ENCODE results near the gene PTPRN2. TPM values are rescaled to one million over a fixed set of nuclear protein-coding genes. Genes with fewer than 3 reads are reported as not detected.

PTPRN2 gene
- polyA plus RNA-seq, 6 donors from 2014 or later, result 1.4 to 4.6 (median 3.8) TPM

DNA sequence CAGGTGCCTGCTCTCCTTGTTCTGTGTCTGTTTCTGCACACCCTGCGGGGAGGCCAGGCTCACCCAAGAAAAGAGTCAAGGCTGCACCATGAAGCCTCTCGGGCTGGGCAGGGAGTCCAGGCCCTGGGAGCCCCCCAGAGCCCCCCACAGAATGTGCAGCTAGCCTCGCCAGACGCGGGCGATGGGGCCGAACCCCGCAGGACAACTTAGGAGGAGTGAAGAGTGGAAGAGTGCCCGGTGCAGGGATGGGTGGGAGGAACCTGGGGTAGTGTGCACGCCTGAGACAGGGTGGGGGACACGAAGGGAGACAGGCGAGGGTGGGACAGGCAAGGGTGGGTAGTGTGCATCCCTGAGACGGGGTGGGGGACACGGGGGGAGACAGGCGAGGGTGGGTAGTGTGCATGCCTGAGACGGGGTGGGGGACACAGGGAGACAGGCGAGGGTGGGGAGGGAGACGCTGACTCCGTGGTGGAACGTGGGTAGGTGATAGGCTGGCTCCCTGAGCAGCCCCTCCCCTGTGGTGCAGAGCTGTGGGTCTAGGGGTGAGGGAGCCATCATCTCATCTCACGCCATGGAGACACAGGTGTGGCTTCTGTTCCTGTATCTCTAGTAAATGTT, 635.5 kb downstream of the PTPRN2 start:
- Mint-ChIP-seq H3K4me3 (no peak overlapping the region), H3K36me3 (no peaks in the 10 kb centered on the region), H3K27me3 (peaks cover 0 to 7% (median 0%) of the 10 kb centered on the region in 3 donors), H3K9me3 (peaks cover 0 to 12% (median 7%) of the 10 kb centered on the region in 7 donors), H3K27ac (no peak overlapping the region), H3K4me1 (no peaks in the 10 kb centered on the region)
- ATAC-seq (ENCODE audit: low read depth in 2 of 2) (no peak), DNase-seq (no peak)

DNA sequence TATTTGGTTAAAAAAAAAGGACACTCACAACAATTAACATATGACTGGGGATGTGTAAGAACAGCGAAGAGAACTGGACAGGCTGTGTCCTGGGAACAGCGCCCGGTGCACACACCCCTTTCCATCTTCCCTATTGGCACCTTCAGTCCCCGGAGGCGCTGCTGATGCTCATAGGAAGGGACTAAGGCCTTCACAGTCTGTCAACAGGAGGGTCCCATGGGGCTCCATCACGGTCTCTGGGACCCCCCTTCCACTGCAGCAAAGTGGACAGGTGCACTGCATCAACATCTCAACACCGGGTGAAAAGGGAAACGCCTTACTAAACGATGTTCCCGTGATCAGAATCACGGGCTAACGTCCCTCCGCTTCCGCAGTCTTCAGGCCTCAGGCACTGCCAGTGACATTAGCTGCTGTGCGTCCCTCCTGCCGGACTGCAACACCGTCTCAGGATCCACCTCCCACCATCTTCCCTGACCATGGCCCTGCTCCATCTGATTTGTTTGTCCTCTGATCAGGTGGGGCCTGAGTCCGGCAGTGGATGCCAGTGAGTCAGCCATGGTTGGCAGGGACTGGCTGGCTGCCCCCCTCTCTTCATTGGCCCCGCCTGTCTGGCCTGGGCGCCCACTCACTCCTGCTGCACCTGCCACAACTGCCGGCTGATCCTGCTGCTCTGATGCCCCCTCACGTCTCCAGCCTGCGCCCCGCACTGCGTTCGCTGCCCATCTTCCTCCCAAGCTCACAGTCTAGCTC, 636.1 kb downstream of the PTPRN2 start:
- no peak for ATAC-seq (ENCODE audit: low read depth in 2 of 2)
- peaks cover 0 to 7% (median 0%) of the 10 kb centered on the region in 3 donors for H3K27me3 Mint-ChIP-seq
- H3K36me3 Mint-ChIP-seq, result no peaks in the 10 kb centered on the region
- no peaks in the 10 kb centered on the region for H3K4me1 Mint-ChIP-seq
- no peak overlapping the region for H3K4me3 Mint-ChIP-seq
- peaks cover 0 to 15% (median 10%) of the 10 kb centered on the region in 7 donors for H3K9me3 Mint-ChIP-seq
- DNase-seq, result no peak
- no peak overlapping the region for H3K27ac Mint-ChIP-seq

DNA sequence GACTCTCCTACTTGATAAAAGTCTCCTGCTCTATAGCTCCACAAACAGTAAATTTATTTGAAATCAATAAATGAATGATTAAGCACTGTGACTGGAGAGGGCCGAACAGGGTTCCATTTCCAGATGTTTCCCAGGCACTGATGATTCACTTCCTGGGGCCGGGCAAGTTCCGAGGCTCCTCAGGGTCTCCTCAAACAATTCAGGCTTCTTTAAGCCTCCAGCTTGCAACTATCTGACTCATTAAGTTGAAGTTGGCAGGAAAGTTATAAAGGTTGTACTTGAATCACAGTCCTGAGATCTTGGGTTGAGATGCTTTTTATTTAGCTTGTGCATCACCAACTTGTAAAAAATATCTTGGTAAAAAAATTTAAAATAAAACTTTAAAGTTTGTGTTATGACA, 637.9 kb downstream of the PTPRN2 start:
- DNase-seq (no peak), ATAC-seq (ENCODE audit: low read depth in 2 of 2) (no peak)
- H3K4me3 Mint-ChIP-seq, result no peak overlapping the region
- no peak overlapping the region for H3K27ac Mint-ChIP-seq
- H3K36me3 Mint-ChIP-seq, result no peaks in the 10 kb centered on the region
- peaks cover 5 to 22% (median 15%) of the 10 kb centered on the region in 7 donors for H3K9me3 Mint-ChIP-seq
- H3K27me3 Mint-ChIP-seq, result peaks cover 0 to 7% (median 0%) of the 10 kb centered on the region in 3 donors
- no peaks in the 10 kb centered on the region for H3K4me1 Mint-ChIP-seq

DNA sequence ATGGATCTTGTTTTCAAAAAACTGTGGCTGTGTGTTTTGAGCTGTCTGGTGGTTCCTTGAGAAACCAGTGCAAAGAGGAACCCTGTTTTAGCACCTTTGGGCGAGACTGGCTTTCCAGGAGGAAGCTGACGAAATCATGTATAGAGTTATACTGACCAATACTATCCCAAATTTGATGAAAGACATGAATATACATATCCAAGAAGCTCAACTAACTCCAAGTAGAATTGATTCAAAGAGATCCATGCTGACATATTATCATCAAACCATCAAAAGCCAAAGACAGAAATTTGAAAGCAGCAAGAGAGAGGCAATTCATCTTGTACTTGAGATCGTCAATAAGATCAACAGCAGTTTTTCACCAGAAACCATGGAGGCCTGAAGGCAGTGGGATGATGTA, 640.1 kb downstream of the PTPRN2 start:
- Mint-ChIP-seq H3K27me3 (no peaks in the 10 kb centered on the region), H3K9me3 (peaks cover 5 to 22% (median 15%) of the 10 kb centered on the region in 7 donors), H3K4me1 (no peaks in the 10 kb centered on the region), H3K27ac (no peak overlapping the region), H3K4me3 (no peak overlapping the region), H3K36me3 (no peaks in the 10 kb centered on the region)
- DNase-seq (no peak), ATAC-seq (ENCODE audit: low read depth in 2 of 2) (no peak)

DNA sequence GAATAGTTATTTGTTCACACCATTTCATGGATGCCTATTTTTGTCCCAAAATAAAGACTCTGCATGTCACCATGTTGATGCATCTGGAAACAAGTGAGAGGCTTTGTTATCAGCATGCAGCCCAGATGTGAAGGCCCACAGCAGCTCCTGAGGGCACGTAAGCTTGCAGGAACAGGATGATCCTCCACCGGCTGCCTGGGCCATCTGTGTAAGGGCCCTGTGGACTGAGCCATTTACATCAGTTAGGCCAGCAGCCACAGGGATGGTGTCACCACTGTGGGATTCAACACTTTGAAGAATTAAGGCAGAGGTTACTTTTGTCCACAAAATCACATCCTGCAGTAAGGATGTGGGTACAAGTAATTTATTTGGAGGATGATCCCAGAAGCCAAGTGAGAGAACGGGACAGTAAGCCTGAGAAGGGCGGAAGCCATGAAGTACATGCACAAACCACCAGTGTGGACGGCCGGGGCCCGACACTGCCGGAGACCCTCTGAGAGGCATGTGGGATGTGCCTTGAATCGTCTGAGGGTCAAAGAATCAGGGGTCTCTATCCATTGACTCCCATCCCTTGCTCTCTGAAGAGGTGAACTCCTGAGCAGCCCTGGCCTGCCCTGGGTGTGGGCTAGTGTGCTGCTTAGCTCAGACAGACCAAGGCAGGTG, 641.1 kb downstream of the PTPRN2 start:
- Mint-ChIP-seq H3K36me3 (no peaks in the 10 kb centered on the region), H3K9me3 (peaks cover 5 to 22% (median 15%) of the 10 kb centered on the region in 7 donors), H3K27me3 (no peaks in the 10 kb centered on the region), H3K27ac (no peak overlapping the region), H3K4me3 (no peak overlapping the region), H3K4me1 (no peaks in the 10 kb centered on the region)
- ATAC-seq (ENCODE audit: low read depth in 2 of 2) (no peak), DNase-seq (no peak)

DNA sequence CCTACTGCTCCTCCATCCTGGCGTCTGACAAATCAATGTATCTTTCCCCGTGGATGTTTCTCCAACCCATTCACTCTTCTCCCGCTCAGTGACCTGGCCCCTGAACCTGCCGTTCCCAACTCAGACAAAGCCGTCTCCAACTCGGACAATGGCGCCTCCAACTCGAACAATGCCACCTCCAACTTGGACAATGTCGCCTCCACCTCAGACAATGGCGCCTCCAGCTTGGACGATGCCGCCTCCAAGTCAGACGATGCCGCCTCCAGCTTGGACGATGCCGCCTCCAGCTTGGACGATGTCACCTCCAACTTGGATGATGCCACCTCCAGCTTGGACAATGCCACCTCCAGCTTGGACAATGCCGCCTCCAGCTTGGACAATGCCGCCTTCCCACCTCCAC, 642.2 kb downstream of the PTPRN2 start:
- no peak overlapping the region for H3K27ac Mint-ChIP-seq
- no peaks in the 10 kb centered on the region for H3K4me1 Mint-ChIP-seq
- H3K36me3 Mint-ChIP-seq, result no peaks in the 10 kb centered on the region
- peaks cover 6 to 22% (median 15%) of the 10 kb centered on the region in 7 donors for H3K9me3 Mint-ChIP-seq
- ATAC-seq (ENCODE audit: low read depth in 2 of 2), result no peak
- H3K27me3 Mint-ChIP-seq, result no peaks in the 10 kb centered on the region
- no peak overlapping the region for H3K4me3 Mint-ChIP-seq
- DNase-seq, result no peak

DNA sequence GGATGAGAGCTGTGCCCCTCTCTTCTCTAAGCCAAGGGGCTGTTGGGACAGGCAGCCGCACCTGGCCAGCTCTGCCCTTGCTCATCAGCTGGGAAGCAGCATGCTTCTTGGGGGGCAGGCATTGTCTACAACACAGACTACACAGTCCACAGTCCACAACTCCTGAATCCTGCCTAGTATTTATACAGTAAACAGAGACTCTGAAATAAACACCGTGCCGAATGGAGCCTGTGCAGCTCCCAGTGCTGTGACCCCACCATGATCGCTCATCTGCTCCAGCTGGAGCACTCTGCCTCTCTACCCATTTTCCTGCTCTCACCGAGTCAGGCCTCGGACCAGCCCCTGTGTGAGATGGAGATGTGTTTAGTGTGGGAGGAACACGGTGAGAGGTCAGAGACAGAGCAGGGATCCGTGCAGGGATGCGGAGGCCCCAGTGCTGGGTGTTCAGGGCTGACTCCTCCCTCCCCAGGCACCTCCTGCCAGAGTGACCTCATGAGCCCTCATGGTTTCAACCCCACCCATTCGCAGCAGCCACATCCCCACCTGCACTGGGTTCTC, 642.8 kb downstream of the PTPRN2 start:
- Mint-ChIP-seq H3K9me3 (peaks cover 6 to 22% (median 15%) of the 10 kb centered on the region in 7 donors), H3K27me3 (no peaks in the 10 kb centered on the region), H3K27ac (no peak overlapping the region), H3K36me3 (no peaks in the 10 kb centered on the region), H3K4me1 (no peaks in the 10 kb centered on the region), H3K4me3 (no peak overlapping the region)
- no peak for DNase-seq
- no peak for ATAC-seq (ENCODE audit: low read depth in 2 of 2)

DNA sequence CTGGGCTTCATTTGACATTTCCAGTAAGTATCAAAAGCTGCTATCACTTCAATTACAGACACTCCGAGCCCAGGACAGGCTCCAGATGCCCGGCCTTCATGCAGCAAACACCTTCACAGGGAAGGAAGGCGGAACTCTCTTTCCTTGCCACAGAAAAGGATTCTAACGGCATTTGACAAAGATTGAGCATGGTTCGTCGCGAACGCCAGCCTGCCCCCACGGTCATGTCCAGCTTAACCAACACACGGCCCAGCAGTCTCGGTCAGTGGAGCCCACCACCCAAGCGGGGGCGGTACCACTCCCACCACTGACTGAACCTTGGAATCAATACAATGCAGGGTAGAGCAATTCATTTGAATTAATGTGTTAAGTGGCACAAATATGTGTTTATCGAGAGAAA, 643.6 kb downstream of the PTPRN2 start:
- DNase-seq (no peak), ATAC-seq (ENCODE audit: low read depth in 2 of 2) (no peak)
- Mint-ChIP-seq H3K4me1 (no peaks in the 10 kb centered on the region), H3K9me3 (peaks cover 6 to 22% (median 15%) of the 10 kb centered on the region in 7 donors), H3K27me3 (no peaks in the 10 kb centered on the region), H3K27ac (no peak overlapping the region), H3K4me3 (no peak overlapping the region), H3K36me3 (no peaks in the 10 kb centered on the region)

DNA sequence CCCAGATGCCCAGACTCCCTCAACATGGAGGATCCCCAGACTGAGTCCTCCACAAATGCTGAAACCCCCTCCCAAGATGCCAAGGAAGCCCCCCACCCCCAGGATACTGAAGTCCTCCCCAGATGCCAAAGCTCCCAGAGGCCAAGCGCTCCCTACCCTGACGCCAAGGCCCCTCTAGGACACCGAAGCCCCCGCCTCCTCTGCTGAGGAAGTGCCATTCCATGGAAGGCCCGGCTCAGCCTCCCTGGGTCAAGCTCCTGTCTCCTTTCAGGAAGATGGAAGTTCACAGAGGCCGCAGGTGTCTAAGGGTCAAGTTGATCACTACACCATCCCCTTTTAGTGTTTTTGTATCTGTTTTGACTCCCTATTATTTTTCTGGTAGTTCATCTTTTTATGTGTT, 644.1 kb downstream of the PTPRN2 start:
- no peaks in the 10 kb centered on the region for H3K4me1 Mint-ChIP-seq
- no peak overlapping the region for H3K4me3 Mint-ChIP-seq
- ATAC-seq (ENCODE audit: low read depth in 2 of 2), result no peak
- H3K36me3 Mint-ChIP-seq, result no peaks in the 10 kb centered on the region
- peaks cover 5 to 22% (median 16%) of the 10 kb centered on the region in 7 donors for H3K9me3 Mint-ChIP-seq
- DNase-seq, result no peak
- H3K27me3 Mint-ChIP-seq, result no peaks in the 10 kb centered on the region
- H3K27ac Mint-ChIP-seq, result no peak overlapping the region

DNA sequence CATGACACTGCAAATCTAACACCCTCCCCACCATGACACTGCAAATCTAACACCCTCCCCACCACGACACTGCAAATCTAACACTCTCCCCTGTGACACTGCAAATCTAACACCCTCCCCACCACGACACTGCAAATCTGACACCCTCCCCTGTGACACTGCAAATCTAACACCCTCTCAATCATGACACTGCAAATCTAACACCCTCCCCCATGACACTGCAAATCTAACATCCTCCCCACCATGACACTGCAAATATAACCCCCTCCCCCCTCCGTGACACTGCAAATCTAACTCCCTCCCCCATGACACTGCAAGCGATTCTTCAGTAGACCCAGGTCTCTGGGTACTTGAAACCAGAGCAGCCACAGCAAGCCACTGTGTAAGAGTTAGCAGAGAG, 646.4 kb downstream of the PTPRN2 start:
- DNase-seq (no peak), ATAC-seq (ENCODE audit: low read depth in 2 of 2) (no peak)
- Mint-ChIP-seq H3K27ac (no peak overlapping the region), H3K4me1 (no peaks in the 10 kb centered on the region), H3K36me3 (no peaks in the 10 kb centered on the region), H3K4me3 (no peak overlapping the region), H3K9me3 (peaks cover 3 to 10% (median 6%) of the 10 kb centered on the region in 7 donors), H3K27me3 (no peaks in the 10 kb centered on the region)

DNA sequence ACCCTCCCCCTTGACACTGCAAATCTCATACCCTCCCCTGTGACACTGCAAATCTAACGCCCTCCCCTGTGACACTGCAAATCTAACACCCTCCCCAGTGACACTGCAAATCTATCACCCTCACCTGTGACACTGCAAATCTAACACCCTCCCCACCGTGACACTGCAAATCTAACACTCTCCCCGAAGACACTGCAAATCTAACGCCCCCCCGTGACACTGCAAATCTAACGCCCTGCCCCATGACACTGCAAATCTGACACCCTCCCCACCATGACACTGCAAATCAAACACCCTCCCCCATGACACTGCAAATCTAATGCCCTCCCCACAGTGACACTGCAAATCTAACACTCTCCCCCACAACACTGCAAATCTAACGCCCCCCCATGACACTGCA, 647.1 kb downstream of the PTPRN2 start:
- Mint-ChIP-seq H3K4me1 (no peaks in the 10 kb centered on the region), H3K27me3 (no peaks in the 10 kb centered on the region), H3K36me3 (no peaks in the 10 kb centered on the region), H3K9me3 (peaks cover 4 to 9% (median 6%) of the 10 kb centered on the region in 7 donors), H3K4me3 (no peak overlapping the region), H3K27ac (no peak overlapping the region)
- DNase-seq (no peak), ATAC-seq (ENCODE audit: low read depth in 2 of 2) (no peak)

DNA sequence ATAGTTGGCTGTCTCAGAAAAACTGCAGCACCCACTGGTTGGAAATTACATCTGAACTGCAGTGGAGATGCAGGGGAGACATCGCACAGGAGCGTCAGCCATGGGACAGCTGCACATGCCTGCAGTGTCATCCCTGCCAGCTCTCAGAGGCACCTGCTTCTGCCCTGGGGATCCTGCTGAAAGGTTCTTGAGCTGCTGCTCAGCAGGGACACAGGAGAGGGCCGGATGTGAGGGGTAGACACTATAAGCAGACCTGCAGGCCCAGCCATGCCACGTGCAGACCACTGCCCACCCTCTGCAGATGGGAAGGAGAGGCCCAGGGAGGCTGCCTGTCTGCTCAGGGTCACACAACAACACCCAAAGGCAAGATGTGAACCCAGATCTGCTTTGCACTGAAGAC, 649.4 kb downstream of the PTPRN2 start:
- no peaks in the 10 kb centered on the region for H3K4me1 Mint-ChIP-seq
- H3K36me3 Mint-ChIP-seq, result peaks cover 0 to 4% of the 10 kb centered on the region in 2 donors
- no peak overlapping the region for H3K27ac Mint-ChIP-seq
- H3K9me3 Mint-ChIP-seq, result peaks cover 4 to 11% (median 9%) of the 10 kb centered on the region in 7 donors
- ATAC-seq (ENCODE audit: low read depth in 2 of 2), result no peak
- H3K4me3 Mint-ChIP-seq, result no peak overlapping the region
- no peaks in the 10 kb centered on the region for H3K27me3 Mint-ChIP-seq
- no peak for DNase-seq

DNA sequence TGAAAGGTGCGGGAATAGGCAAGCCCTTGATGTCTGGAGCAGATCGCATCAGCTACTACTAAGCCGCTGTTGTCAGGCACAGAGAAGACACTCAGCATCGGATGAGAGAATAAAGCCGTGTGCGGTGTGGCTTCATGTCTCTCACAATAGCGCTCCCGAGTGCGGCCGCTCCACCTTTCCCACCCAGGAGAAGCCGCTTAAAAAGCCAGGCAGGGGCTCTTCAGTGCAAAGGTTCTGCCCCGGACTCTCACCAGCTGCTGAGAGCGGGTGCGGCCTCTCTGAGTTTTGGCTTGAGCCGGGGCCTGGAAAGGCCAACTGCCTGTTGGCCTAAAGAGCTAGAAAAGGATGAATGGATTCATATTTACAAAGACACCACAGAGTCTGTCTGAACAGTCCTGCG, 650.2 kb downstream of the PTPRN2 start:
- Mint-ChIP-seq H3K9me3 (peaks cover 6 to 16% (median 12%) of the 10 kb centered on the region in 7 donors), H3K36me3 (peaks cover 4 to 7% of the 10 kb centered on the region in 2 donors), H3K4me3 (no peak overlapping the region), H3K27me3 (no peaks in the 10 kb centered on the region), H3K27ac (no peak overlapping the region), H3K4me1 (no peaks in the 10 kb centered on the region)
- DNase-seq, result no peak
- ATAC-seq (ENCODE audit: low read depth in 2 of 2), result no peak
